ENCODE results near the gene ALS2CL. TPM values are rescaled to one million over a fixed set of nuclear protein-coding genes. Genes with fewer than 3 reads are reported as not detected.

Gene ALS2CL
- total RNA-seq, 1 experiment from 2014 or later = 11.2 TPM

DNA sequence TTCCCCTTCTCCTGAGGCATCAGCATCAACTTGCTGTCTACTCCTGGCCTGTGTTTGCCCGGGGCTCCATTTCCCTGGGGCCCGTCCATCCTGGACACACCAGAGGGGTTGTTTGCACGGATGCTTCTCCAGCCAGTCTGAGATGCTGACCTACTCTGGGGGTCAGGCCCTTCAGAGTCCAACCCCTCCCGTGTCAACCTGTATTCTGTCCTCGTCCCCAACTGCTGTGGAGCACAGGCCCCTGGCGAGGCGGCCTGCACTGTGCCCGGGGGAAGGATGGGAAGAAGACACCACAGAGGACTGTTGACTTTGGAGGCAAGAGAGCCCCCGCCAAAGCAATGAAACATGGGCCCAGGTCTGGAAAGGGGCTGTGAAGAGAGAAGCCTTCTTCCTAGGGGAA lies 25.8 kb downstream of the ALS2CL start:
- Mint-ChIP-seq H3K36me3 (ENCODE audit: insufficient read depth, unreplicated experiment) (no peaks in the 10 kb centered on the region), H3K9me3 (ENCODE audit: unreplicated experiment) (no peaks in the 10 kb centered on the region), H3K27ac (ENCODE audit: unreplicated experiment) (no peak overlapping the region), H3K27me3 (ENCODE audit: insufficient read depth, unreplicated experiment) (no peaks in the 10 kb centered on the region), H3K4me1 (ENCODE audit: low read depth, unreplicated experiment) (no peaks in the 10 kb centered on the region), H3K4me3 (ENCODE audit: unreplicated experiment) (no peak overlapping the region)
- Histone ChIP-seq H3K4me1 (no peaks in the 10 kb centered on the region), H3K9me3 (no peaks in the 10 kb centered on the region), H3K4me3 (ENCODE audit: low read depth, low read length) (no peak overlapping the region), H3K27me3 (replicated peaks; ENCODE audit: control insufficient read depth, insufficient read depth, low read length) (no peaks in the 10 kb centered on the region), H3K36me3 (ENCODE audit: control insufficient read depth, insufficient read depth, low read length) (no peaks in the 10 kb centered on the region)
- no peak for TF ChIP-seq CTCF (IDR thresholded peaks at IDR 0.05; ENCODE audit: insufficient read depth in 1 of 2, low read depth in 1 of 2, low read length in 1 of 2, severe bottlenecking in 1 of 2, unreplicated experiment in 1 of 2)
- intact Hi-C loops (cut with micrococcal nuclease; ENCODE audit: unreplicated experiment) = no loop called here
- BruUV-seq (replicated peaks) = no TSS peak
- POLR2A ChIA-PET = no interaction called here
- peak in 1 of 2 experiments; percentile 14 for DNase-seq
- CTCF ChIA-PET = no interaction called here

GRCh38 chr3:46667061-46667621 lies 26.3 kb downstream of the ALS2CL start:
- Mint-ChIP-seq H3K9me3 (ENCODE audit: unreplicated experiment) (no peaks in the 10 kb centered on the region), H3K36me3 (ENCODE audit: insufficient read depth, unreplicated experiment) (no peaks in the 10 kb centered on the region), H3K27ac (ENCODE audit: unreplicated experiment) (no peak overlapping the region), H3K27me3 (ENCODE audit: insufficient read depth, unreplicated experiment) (no peaks in the 10 kb centered on the region), H3K4me1 (ENCODE audit: low read depth, unreplicated experiment) (no peaks in the 10 kb centered on the region), H3K4me3 (ENCODE audit: unreplicated experiment) (no peak overlapping the region)
- CTCF ChIA-PET = no interaction called here
- DNase-seq = peak in 1 of 2 experiments; percentile 25
- intact Hi-C loops (cut with micrococcal nuclease; ENCODE audit: unreplicated experiment) = no loop called here
- H3K9me3 ChIP-seq = no peaks in the 10 kb centered on the region
- no peaks in the 10 kb centered on the region for H3K27me3 ChIP-seq (replicated peaks; ENCODE audit: control insufficient read depth, insufficient read depth, low read length)
- no peak for TF ChIP-seq CTCF (IDR thresholded peaks at IDR 0.05; ENCODE audit: insufficient read depth in 1 of 2, low read depth in 1 of 2, low read length in 1 of 2, severe bottlenecking in 1 of 2, unreplicated experiment in 1 of 2)
- no peak overlapping the region for H3K4me3 ChIP-seq (ENCODE audit: low read depth, low read length)
- H3K36me3 ChIP-seq (ENCODE audit: control insufficient read depth, insufficient read depth, low read length) = no peaks in the 10 kb centered on the region
- POLR2A ChIA-PET = no interaction called here
- no peaks in the 10 kb centered on the region for H3K4me1 ChIP-seq
- BruUV-seq (replicated peaks) = no TSS peak

DNA sequence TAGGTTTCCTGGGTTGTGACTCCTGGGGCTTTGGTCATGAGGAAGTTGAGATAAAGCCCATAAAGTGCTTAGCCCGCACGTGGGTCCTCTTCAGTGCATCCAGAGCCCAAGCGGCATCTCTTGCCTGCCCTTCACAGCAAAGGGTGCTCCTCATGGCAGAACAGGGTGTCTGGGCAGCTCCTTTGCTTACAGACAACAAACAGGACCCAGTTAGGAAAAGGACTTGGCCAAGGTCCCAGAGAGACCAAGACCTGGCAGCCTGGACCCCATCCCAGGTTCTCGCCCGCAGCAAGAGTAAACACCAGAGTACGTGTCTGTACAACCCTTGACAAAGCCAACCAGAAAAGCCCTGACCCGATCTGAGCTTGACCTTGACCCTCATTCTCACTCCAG lies 27.0 kb downstream of the ALS2CL start:
- Histone ChIP-seq H3K36me3 (ENCODE audit: control insufficient read depth, insufficient read depth, low read length) (no peaks in the 10 kb centered on the region), H3K4me3 (ENCODE audit: low read depth, low read length) (no peak overlapping the region), H3K4me1 (no peaks in the 10 kb centered on the region), H3K27me3 (replicated peaks; ENCODE audit: control insufficient read depth, insufficient read depth, low read length) (no peaks in the 10 kb centered on the region), H3K9me3 (no peaks in the 10 kb centered on the region)
- Mint-ChIP-seq H3K27ac (ENCODE audit: unreplicated experiment) (no peak overlapping the region), H3K36me3 (ENCODE audit: insufficient read depth, unreplicated experiment) (no peaks in the 10 kb centered on the region), H3K4me3 (ENCODE audit: unreplicated experiment) (no peak overlapping the region), H3K9me3 (ENCODE audit: unreplicated experiment) (no peaks in the 10 kb centered on the region), H3K4me1 (ENCODE audit: low read depth, unreplicated experiment) (no peaks in the 10 kb centered on the region), H3K27me3 (ENCODE audit: insufficient read depth, unreplicated experiment) (no peaks in the 10 kb centered on the region)
- TF ChIP-seq CTCF (IDR thresholded peaks at IDR 0.05; ENCODE audit: insufficient read depth in 1 of 2, low read depth in 1 of 2, low read length in 1 of 2, severe bottlenecking in 1 of 2, unreplicated experiment in 1 of 2) = no peak
- ChIA-PET POLR2A (no interaction called here), CTCF (no interaction called here)
- intact Hi-C loops (cut with micrococcal nuclease; ENCODE audit: unreplicated experiment) = no loop called here
- DNase-seq = peak in 1 of 2 experiments; percentile 12
- BruUV-seq (replicated peaks) = no TSS peak

Data from Caco-2 (cell line).